ENCODE results near the gene FAM20C.

Gene FAM20C

DNA sequence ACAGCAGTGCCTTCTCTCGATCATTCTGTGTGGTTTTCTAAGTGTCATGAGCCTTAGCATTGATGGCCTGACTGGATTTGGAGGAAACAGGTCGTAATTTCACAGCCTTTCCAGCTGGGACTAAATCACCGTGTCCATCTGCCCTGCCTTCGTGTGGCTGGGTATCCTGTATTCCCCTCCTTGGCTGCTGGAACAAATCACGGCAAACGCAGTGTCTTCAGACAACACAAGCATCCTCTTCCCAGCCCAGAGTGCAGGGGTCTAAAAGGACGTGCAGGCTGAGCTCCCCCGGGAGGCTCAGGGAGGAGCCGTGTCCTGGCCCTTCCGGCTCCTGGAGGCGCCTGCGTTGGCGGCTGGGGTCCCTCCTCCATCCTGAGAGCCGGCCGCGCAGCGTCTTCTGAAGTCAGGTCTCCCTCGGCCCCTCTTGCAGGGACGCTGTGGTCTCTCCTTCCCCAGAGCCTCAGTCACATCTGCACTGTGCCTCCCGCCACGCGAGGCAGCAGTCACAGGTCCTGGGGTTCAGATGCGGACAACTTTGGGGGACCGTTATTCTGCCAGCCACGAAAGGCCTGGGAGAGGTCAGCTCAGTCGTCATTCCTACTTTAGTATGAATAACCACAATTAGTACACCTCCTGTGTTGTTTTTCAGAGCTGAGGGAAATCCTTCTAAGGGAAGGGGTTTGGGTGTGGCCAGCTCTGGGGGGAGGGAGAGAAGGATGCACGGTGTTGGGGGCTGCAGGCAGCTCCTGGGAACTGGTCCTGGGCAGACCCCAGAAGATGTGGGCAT lies 41.1 kb downstream of the FAM20C start:
- Histone ChIP-seq H3K4me3 (ENCODE audit: low read depth in 1 of 5, low read length in 5 of 5) (no peak overlapping the region), H3K9me3 (ENCODE audit: control insufficient read depth in 5 of 5, low read length in 5 of 5) (no peaks in the 10 kb centered on the region), H3K9ac (ENCODE audit: low read length in 5 of 5) (peak overlapping the region in 3 of 5 donors; percentile 14 to 81 (median 71)), H3K27ac (ENCODE audit: low read depth, low read length) (peak overlapping the region; percentile 86), H3K27me3 (ENCODE audit: control insufficient read depth in 5 of 5, insufficient read depth in 4 of 5, low read length in 5 of 5) (no peaks in the 10 kb centered on the region), H3K36me3 (ENCODE audit: control insufficient read depth in 5 of 5, insufficient read depth in 5 of 5, low read length in 5 of 5) (peaks cover 0 to 4% (median 0%) of the 10 kb centered on the region in 5 donors), H3K4me1 (ENCODE audit: control insufficient read depth in 5 of 5, insufficient read depth in 5 of 5, low read length in 5 of 5) (peaks cover 6 to 62% (median 49%) of the 10 kb centered on the region in 5 donors)

DNA sequence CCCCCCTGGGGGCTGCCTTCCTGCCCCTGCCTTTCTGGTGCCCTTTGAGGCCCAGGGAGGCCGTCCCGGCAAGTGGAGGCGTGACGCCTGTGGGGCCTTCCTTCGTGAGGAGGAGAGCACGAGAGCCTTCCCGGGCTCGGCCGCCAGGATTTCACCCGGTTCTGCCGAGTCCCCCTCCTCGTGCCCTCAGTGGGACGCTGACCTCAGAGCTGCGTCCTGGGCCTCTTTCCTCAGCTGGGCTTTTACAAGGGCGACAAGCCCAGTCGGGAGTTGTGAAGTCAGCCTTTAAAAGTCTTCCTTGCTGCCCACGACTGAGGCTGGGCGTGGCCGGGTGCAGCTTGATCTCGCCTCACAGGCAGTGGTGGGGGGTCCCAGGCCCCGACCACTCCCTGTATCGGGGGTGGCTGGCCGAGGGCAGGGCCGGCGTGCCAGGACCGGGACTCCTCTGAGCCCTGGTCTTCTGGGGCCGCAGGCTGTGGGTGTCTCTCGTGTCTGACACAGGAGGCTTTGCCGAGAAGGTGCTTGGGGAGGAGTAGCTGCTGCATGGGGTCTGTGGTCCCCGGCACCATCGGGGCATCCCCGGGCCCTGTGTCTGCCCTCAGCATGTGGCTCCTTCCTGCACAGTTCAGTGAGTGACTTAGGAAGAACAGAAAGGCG lies 41.8 kb downstream of the FAM20C start:
- Histone ChIP-seq H3K27ac (ENCODE audit: low read depth, low read length) (peak overlapping the region; percentile 86), H3K9me3 (ENCODE audit: control insufficient read depth in 5 of 5, low read length in 5 of 5) (no peaks in the 10 kb centered on the region), H3K36me3 (ENCODE audit: control insufficient read depth in 5 of 5, insufficient read depth in 5 of 5, low read length in 5 of 5) (peaks cover 0 to 4% (median 0%) of the 10 kb centered on the region in 5 donors), H3K9ac (ENCODE audit: low read length in 5 of 5) (peak overlapping the region in 4 of 5 donors; percentile 28 to 81 (median 58)), H3K4me3 (ENCODE audit: low read depth in 1 of 5, low read length in 5 of 5) (peak overlapping the region in 3 of 5 donors; percentile 22 to 48 (median 38)), H3K4me1 (ENCODE audit: control insufficient read depth in 5 of 5, insufficient read depth in 5 of 5, low read length in 5 of 5) (peaks cover 6 to 58% (median 48%) of the 10 kb centered on the region in 5 donors), H3K27me3 (ENCODE audit: control insufficient read depth in 5 of 5, insufficient read depth in 4 of 5, low read length in 5 of 5) (no peaks in the 10 kb centered on the region)

DNA sequence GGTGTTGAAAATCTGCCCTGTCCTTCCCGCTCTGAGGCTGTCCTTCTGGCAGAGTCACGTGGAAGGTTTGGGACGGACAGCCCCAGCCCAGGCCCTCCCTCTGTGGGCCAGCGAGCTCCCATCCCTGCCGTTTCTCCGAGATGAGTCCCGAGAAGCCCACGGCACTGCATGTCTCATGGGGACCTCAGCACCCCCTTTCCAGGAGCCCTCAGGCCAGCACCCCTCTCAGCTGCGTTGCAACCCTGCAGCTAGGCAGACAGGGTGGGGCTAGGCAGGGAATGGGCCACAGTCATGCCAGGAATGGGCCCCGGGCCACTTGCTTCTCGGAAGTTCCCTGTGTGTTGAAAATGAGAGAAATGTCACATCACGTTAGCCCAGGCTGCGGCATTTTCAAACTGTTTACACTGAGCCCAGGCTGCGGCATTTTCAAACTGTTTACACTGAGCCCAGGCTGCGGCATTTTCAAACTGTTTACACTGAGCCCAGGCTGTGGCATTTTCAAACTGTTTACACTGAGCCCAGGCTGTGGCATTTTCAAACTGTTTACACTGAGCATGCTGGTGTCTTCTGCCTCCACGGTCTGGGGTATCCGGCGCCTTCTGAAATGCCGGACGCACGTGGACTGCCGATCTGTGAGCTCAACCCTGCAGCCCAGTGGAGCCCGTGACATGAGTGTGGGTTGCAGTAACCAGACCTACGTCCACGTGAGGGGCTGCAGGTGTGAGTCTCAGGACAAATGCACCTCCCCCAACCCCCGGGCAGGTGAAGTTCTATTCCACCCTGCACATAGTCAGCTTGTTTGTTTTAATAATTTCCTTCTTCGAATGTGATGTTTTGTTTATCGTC lies 42.6 kb downstream of the FAM20C start:
- H3K36me3 ChIP-seq (ENCODE audit: control insufficient read depth in 5 of 5, insufficient read depth in 5 of 5, low read length in 5 of 5), result peaks cover 0 to 4% (median 0%) of the 10 kb centered on the region in 5 donors
- peak overlapping the region; percentile 86 for H3K27ac ChIP-seq (ENCODE audit: low read depth, low read length)
- H3K4me1 ChIP-seq (ENCODE audit: control insufficient read depth in 5 of 5, insufficient read depth in 5 of 5, low read length in 5 of 5), result peaks cover 6 to 53% (median 42%) of the 10 kb centered on the region in 5 donors
- H3K4me3 ChIP-seq (ENCODE audit: low read depth in 1 of 5, low read length in 5 of 5), result peak overlapping the region in 3 of 5 donors; percentile 22 to 48 (median 38)
- H3K9ac ChIP-seq (ENCODE audit: low read length in 5 of 5), result peak overlapping the region in 4 of 5 donors; percentile 28 to 81 (median 58)
- H3K27me3 ChIP-seq (ENCODE audit: control insufficient read depth in 5 of 5, insufficient read depth in 4 of 5, low read length in 5 of 5), result no peaks in the 10 kb centered on the region
- no peaks in the 10 kb centered on the region for H3K9me3 ChIP-seq (ENCODE audit: control insufficient read depth in 5 of 5, low read length in 5 of 5)

DNA sequence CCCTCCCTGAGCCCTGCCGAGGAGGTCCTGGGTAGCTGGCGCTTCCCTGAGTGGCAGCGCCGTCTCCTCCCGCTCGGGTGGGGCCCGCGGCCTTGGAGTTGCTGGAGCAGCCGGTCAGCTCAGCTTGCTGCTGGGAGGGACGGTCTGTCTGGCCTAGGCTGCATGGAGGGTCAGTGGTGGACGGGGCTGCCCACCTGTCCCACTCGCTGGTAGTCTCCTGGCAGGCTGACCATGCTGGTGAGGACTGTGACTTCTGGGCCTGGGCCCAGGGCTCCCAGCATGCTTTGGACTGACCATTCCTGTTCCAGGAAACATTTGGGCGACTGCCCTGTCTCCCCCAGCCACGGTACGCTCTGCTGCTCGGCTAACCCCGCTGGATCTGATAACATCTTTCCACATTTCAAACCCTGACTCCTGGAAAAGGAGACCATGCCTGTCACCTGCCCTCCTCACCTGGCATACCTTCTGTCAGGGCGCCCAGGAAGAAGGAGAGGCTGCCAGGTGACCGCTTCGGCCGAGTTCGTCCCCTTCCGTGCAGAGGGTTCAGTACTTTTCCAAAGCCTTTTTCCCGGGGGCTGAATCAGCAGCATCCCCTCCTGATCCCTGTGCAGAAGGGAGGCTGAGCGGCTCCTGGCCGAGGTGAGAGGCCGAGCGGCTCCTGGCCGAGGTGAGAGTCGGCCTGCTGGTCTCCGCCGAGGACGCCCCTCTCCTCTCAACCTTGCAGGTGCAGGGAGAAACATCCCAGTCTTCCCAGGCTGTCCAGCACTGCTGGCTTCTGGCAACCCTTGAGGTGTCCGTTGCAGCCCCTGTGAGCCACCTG lies 43.4 kb downstream of the FAM20C start:
- Histone ChIP-seq H3K9me3 (ENCODE audit: control insufficient read depth in 5 of 5, low read length in 5 of 5) (no peaks in the 10 kb centered on the region), H3K4me1 (ENCODE audit: control insufficient read depth in 5 of 5, insufficient read depth in 5 of 5, low read length in 5 of 5) (peaks cover 6 to 53% (median 42%) of the 10 kb centered on the region in 5 donors), H3K36me3 (ENCODE audit: control insufficient read depth in 5 of 5, insufficient read depth in 5 of 5, low read length in 5 of 5) (peaks cover 0 to 4% (median 0%) of the 10 kb centered on the region in 5 donors), H3K9ac (ENCODE audit: low read length in 5 of 5) (peak overlapping the region in 2 of 5 donors; percentile 0 to 71), H3K27ac (ENCODE audit: low read depth, low read length) (peak overlapping the region; percentile 86), H3K4me3 (ENCODE audit: low read depth in 1 of 5, low read length in 5 of 5) (no peak overlapping the region), H3K27me3 (ENCODE audit: control insufficient read depth in 5 of 5, insufficient read depth in 4 of 5, low read length in 5 of 5) (no peaks in the 10 kb centered on the region)

DNA sequence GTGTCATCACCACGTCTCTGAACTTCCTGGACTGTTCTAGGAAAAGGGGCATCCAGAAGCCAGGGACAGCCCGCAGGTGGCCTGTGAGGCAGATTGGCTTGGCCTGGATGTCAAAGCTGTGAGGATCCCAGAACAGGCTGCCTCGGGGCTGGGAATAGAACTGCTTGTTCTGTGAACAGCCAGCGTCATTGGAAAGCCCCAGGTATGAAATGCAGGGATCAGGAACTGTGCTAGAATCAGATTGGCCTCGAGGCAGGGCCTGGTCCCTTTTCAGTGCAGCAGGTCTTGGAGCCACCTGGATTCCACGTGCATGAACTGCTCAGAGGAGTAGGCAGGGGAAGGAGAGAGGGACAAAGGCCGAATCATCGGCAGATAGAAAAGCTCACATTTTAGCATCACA lies 44.6 kb downstream of the FAM20C start:
- H3K27me3 ChIP-seq (ENCODE audit: control insufficient read depth in 5 of 5, insufficient read depth in 4 of 5, low read length in 5 of 5), result no peaks in the 10 kb centered on the region
- H3K9me3 ChIP-seq (ENCODE audit: control insufficient read depth in 5 of 5, low read length in 5 of 5), result no peaks in the 10 kb centered on the region
- H3K4me3 ChIP-seq (ENCODE audit: low read depth in 1 of 5, low read length in 5 of 5), result no peak overlapping the region
- peaks cover 0 to 4% (median 0%) of the 10 kb centered on the region in 5 donors for H3K36me3 ChIP-seq (ENCODE audit: control insufficient read depth in 5 of 5, insufficient read depth in 5 of 5, low read length in 5 of 5)
- no peak overlapping the region for H3K27ac ChIP-seq (ENCODE audit: low read depth, low read length)
- no peak overlapping the region for H3K9ac ChIP-seq (ENCODE audit: low read length in 5 of 5)
- peaks cover 6 to 47% (median 42%) of the 10 kb centered on the region in 5 donors for H3K4me1 ChIP-seq (ENCODE audit: control insufficient read depth in 5 of 5, insufficient read depth in 5 of 5, low read length in 5 of 5)

DNA sequence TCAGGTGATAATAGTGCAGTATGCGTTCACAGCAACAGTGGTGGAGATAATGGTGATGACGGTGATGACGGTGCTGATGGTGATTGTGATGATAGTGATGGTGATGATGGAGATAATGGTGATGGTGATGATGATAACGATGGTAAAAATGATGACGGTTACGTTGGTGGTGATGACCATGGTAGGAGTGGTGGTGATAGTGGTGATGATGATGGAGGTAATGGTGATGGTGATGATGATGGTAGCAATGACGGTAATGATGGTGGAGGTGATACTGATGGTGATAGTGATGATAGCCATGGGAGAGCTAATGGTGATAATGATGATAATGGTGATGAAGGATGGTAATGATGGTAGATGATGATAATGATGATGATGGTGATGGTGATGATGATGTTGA lies 45.0 kb downstream of the FAM20C start:
- Histone ChIP-seq H3K4me1 (ENCODE audit: control insufficient read depth in 5 of 5, insufficient read depth in 5 of 5, low read length in 5 of 5) (peaks cover 6 to 43% (median 38%) of the 10 kb centered on the region in 5 donors), H3K9me3 (ENCODE audit: control insufficient read depth in 5 of 5, low read length in 5 of 5) (no peaks in the 10 kb centered on the region), H3K27me3 (ENCODE audit: control insufficient read depth in 5 of 5, insufficient read depth in 4 of 5, low read length in 5 of 5) (no peaks in the 10 kb centered on the region), H3K4me3 (ENCODE audit: low read depth in 1 of 5, low read length in 5 of 5) (no peak overlapping the region), H3K9ac (ENCODE audit: low read length in 5 of 5) (no peak overlapping the region), H3K27ac (ENCODE audit: low read depth, low read length) (no peak overlapping the region), H3K36me3 (ENCODE audit: control insufficient read depth in 5 of 5, insufficient read depth in 5 of 5, low read length in 5 of 5) (peaks cover 0 to 5% (median 0%) of the 10 kb centered on the region in 5 donors)

DNA sequence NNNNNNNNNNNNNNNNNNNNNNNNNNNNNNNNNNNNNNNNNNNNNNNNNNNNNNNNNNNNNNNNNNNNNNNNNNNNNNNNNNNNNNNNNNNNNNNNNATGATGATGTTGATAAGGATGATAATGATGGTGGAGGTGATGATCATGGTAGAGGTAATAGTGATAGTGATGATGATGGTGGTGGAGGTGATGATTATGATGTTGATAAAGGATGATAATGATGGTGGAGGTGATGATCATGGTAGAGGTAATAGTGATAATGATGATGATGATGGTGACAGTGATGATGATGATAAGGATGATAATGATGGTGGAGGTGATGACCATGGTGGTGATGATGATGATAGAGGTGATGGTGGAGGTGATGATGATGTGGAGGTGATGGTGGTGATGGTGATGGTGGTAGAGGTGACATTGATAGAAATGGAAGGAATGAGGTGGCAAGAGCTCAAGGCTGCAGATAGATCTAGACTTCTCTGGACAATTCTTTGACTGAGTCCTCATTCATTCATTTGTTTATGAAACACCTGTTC lies 47.8 kb downstream of the FAM20C start:
- Histone ChIP-seq H3K9ac (ENCODE audit: low read length in 5 of 5) (no peak overlapping the region), H3K27me3 (ENCODE audit: control insufficient read depth in 5 of 5, insufficient read depth in 4 of 5, low read length in 5 of 5) (no peaks in the 10 kb centered on the region), H3K4me1 (ENCODE audit: control insufficient read depth in 5 of 5, insufficient read depth in 5 of 5, low read length in 5 of 5) (peaks cover 0 to 17% (median 10%) of the 10 kb centered on the region in 5 donors), H3K4me3 (ENCODE audit: low read depth in 1 of 5, low read length in 5 of 5) (no peak overlapping the region), H3K27ac (ENCODE audit: low read depth, low read length) (no peak overlapping the region), H3K36me3 (ENCODE audit: control insufficient read depth in 5 of 5, insufficient read depth in 5 of 5, low read length in 5 of 5) (peaks cover 0 to 14% (median 0%) of the 10 kb centered on the region in 5 donors), H3K9me3 (ENCODE audit: control insufficient read depth in 5 of 5, low read length in 5 of 5) (no peaks in the 10 kb centered on the region)

DNA sequence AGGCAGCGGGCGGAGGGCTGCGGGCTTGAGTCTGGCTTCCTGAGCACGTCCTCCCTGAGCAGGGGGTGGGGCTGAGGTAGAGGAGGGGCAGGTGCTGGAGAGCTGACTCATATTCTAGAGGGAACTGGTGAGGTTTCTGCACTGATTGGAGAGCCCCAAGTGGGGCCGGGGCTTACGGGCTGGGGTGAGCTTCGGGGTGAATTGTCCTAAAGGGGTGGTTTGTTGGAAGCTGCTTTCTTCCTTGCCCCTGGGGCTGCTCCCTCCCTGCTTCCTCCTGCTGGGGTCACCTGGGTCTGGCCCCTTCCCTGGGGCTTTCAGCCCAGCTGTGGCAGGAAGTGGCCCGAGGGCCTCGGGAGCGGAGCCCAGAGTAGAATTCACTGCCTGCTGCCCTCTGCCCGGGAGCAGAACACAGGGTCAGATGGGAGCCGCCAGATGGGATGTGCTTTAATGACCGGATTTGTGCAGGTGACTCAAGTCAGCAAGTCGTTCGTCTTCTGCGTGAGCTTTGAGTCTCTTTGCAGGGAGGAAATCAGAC lies 48.6 kb downstream of the FAM20C start:
- H3K9ac ChIP-seq (ENCODE audit: low read length in 5 of 5), result no peak overlapping the region

DNA sequence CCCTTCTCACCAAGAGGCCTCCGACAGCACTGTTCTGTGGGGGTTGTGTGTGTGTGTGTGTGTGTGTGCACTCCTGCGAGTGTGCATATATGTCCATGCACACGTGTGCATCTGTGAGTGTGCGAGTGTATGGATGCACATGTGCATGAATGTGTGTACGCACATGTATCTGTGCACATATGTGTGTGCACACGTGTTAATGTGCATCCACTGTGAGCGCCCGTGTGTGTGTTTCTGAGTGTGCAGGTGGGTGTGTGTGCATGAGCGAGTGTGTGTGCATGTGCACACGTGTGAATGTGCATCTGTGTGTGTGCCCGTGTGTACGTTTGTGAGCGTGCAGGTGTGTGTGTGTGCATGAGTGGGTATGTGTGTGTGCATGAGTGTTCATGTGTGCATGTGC lies 49.1 kb downstream of the FAM20C start:
- Histone ChIP-seq H3K9me3 (ENCODE audit: control insufficient read depth in 5 of 5, low read length in 5 of 5) (no peaks in the 10 kb centered on the region), H3K27me3 (ENCODE audit: control insufficient read depth in 5 of 5, insufficient read depth in 4 of 5, low read length in 5 of 5) (no peaks in the 10 kb centered on the region), H3K27ac (ENCODE audit: low read depth, low read length) (no peak overlapping the region), H3K9ac (ENCODE audit: low read length in 5 of 5) (no peak overlapping the region), H3K4me1 (ENCODE audit: control insufficient read depth in 5 of 5, insufficient read depth in 5 of 5, low read length in 5 of 5) (peaks cover 0 to 8% (median 0%) of the 10 kb centered on the region in 5 donors), H3K36me3 (ENCODE audit: control insufficient read depth in 5 of 5, insufficient read depth in 5 of 5, low read length in 5 of 5) (peaks cover 0 to 24% (median 4%) of the 10 kb centered on the region in 5 donors), H3K4me3 (ENCODE audit: low read depth in 1 of 5, low read length in 5 of 5) (no peak overlapping the region)

More for the DNA sequence above, 48.6 kb downstream of the FAM20C start:
- Histone ChIP-seq H3K9me3 (ENCODE audit: control insufficient read depth in 5 of 5, low read length in 5 of 5) (no peaks in the 10 kb centered on the region), H3K36me3 (ENCODE audit: control insufficient read depth in 5 of 5, insufficient read depth in 5 of 5, low read length in 5 of 5) (peaks cover 0 to 18% (median 0%) of the 10 kb centered on the region in 5 donors), H3K27ac (ENCODE audit: low read depth, low read length) (no peak overlapping the region), H3K4me1 (ENCODE audit: control insufficient read depth in 5 of 5, insufficient read depth in 5 of 5, low read length in 5 of 5) (peaks cover 0 to 10% (median 2%) of the 10 kb centered on the region in 5 donors), H3K27me3 (ENCODE audit: control insufficient read depth in 5 of 5, insufficient read depth in 4 of 5, low read length in 5 of 5) (no peaks in the 10 kb centered on the region), H3K4me3 (ENCODE audit: low read depth in 1 of 5, low read length in 5 of 5) (no peak overlapping the region)
